Activated naive CD4-positive, alpha-beta T cell treated with anti-CD3 and anti-CD28 coated beads, Interleukin-2, amount 10 ng/mL, durations not matched to agents 7 days and 5 days (primary cell): ENCODE data around the gene UST.

Source experiments
- CTCF ChIA-PET: fragments of 350-600 bp; sonication (Branson Sonifier 250); formaldehyde crosslinking; loops from one replicate; lab custom pipeline; 2021; ENCODE audit warnings: antibody characterized with exemption; lab: Charles Lee
- DNase-seq: peaks from one replicate; pipeline ENCODE4 v3.0.0-alpha.2; 2020
- H3K27ac Mint-ChIP-seq: one replicate; pipeline ENCODE4 v1.8.0; 2021; ENCODE audit warnings: mild to moderate bottlenecking, moderate library complexity, mixed read lengths
- H3K27me3 Mint-ChIP-seq: one replicate; pipeline ENCODE4 v1.8.0; 2021; ENCODE audit warnings: mild to moderate bottlenecking, mixed read lengths
- H3K36me3 Mint-ChIP-seq: one replicate; pipeline ENCODE4 v1.8.0; 2021; ENCODE audit warnings: mixed read lengths
- H3K4me1 Mint-ChIP-seq: one replicate; pipeline ENCODE4 v1.8.0; 2021; ENCODE audit warnings: mixed read lengths
- H3K4me3 Mint-ChIP-seq: one replicate; pipeline ENCODE4 v1.8.0; 2021; ENCODE audit warnings: mild to moderate bottlenecking, moderate library complexity, mixed read lengths
- H3K9me3 Mint-ChIP-seq: one replicate; pipeline ENCODE4 v1.8.0; 2021; ENCODE audit warnings: mixed read lengths

The UST gene

DNA sequence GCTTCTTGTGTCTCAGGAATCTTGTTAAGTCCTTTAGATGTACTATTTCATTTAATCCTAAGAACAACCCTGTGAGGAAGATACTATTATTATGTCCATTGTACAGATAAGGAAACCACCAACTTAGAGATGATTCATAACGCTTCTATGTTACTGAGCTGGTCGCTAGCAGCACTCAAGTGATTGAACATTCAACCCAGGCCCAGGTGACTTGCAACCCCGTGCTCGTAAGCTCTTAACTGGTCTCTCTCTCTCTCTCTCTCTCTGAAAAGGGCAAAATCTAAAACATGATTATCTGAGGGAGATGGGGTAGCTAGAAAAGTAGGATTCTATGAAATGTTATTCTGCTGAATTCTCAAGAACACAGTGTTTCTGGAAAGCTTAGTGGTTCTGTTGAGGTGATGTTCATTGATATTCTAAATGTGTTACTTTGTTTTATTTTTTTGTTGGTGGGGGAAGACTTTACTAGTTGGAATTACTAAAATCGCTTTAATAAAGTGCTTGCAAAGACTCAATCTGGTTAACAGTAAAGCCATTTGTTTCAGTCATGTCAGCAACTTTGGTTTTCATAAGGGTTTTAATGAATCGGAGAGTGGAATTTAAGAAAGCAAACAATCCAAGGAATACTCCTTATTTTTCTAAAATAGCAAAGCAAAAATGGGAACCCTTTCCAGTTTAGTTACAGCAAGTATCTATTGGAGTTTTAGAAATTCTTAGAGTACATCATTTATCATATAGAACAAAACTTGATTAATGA lies 305.7 kb downstream of the UST start:
- no peak for DNase-seq

DNA sequence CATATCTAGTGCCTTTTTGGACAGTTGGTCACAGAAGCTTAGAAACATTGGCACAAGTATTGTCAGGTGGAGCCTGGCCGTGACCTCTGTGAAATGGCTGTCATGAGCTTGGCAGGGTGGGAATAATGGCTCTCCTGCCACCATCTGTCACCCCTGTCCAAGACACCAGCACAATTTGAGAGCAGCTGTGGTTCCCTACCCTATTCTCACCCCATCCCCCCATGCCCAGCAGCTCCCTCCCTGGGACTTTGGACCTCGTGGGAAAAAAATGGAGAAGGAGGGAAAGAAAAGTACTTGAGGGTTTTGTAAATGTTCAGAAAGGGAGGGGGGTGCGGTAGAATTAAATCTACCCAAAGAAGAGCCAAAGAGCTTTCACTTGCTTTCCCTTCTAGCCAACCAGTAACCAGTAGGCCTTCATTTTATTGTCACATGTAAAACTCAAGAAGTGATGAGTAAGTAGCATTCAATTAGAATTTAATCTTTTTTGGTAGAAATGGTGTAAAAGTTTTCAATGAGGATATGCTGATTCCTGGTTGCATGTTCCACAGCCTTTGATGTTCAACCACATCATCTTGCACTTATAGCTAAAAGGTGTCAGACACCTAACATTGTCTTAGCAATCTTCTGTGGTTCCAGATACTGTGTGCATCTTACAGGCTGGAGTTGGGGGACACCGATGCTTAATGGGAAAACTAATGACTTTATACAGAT lies 307.2 kb downstream of the UST start:
- Mint-ChIP-seq H3K27ac (no peak overlapping the region), H3K27me3 (no peaks in the 10 kb centered on the region), H3K9me3 (no peaks in the 10 kb centered on the region), H3K36me3 (peaks cover 4% of the 10 kb centered on the region), H3K4me1 (peaks cover 32% of the 10 kb centered on the region), H3K4me3 (no peak overlapping the region)
- DNase-seq = no peak
- CTCF ChIA-PET = interaction anchor here (1.4 to 2.4 kb wide), 3 partner anchors 9 to 22 kb away, joined by 3 to 11 read pairs (median 4); no protein-coding TSS in a partner anchor

More for the DNA sequence above, 305.7 kb downstream of the UST start:
- no peak overlapping the region for H3K4me3 Mint-ChIP-seq
- H3K9me3 Mint-ChIP-seq = no peaks in the 10 kb centered on the region
- peaks cover 31% of the 10 kb centered on the region for H3K4me1 Mint-ChIP-seq
- H3K27ac Mint-ChIP-seq = no peak overlapping the region
- CTCF ChIA-PET = interaction anchor here (1.4 kb wide), 1 partner anchor 379 kb away, joined by 3 read pairs; no protein-coding TSS in a partner anchor
- no peaks in the 10 kb centered on the region for H3K27me3 Mint-ChIP-seq
- peaks cover 4% of the 10 kb centered on the region for H3K36me3 Mint-ChIP-seq

DNA sequence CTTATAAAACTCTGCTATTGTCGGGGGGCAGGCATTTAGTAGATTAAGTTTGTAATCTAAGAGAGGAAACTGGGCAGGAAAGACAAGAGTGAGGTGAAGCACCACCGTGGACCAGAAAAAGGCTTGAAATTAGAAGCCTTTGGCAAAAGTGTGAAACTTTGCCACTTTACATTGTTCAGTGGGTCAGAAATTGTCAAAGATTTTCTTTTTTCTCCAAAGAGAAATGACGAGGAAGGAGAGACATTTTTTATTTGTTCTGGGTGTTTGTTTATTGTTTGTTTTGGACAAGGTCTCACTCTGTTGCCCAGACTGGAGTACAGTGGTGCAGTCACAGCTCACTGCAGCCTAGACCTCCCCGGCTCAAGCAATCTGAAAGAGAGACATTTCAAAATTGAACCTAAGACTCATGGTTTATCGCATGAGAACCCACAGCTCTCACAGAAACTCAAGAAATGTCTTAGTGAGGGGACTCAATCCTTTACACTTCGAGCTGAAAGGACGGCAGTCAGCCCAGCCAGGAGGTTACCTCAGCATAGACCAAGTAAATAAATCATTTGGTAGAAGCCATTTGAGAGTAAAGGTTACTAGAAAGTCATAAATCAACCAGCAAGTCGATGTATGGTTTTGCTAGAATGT lies 307.8 kb downstream of the UST start:
- Mint-ChIP-seq H3K4me1 (peaks cover 39% of the 10 kb centered on the region), H3K27ac (no peak overlapping the region), H3K4me3 (no peak overlapping the region), H3K36me3 (peaks cover 4% of the 10 kb centered on the region), H3K9me3 (no peaks in the 10 kb centered on the region), H3K27me3 (no peaks in the 10 kb centered on the region)
- CTCF ChIA-PET = interaction anchor here (1.4 to 2.4 kb wide), 3 partner anchors 8 to 23 kb away, joined by 3 to 11 read pairs (median 4); no protein-coding TSS in a partner anchor
- no peak for DNase-seq

DNA sequence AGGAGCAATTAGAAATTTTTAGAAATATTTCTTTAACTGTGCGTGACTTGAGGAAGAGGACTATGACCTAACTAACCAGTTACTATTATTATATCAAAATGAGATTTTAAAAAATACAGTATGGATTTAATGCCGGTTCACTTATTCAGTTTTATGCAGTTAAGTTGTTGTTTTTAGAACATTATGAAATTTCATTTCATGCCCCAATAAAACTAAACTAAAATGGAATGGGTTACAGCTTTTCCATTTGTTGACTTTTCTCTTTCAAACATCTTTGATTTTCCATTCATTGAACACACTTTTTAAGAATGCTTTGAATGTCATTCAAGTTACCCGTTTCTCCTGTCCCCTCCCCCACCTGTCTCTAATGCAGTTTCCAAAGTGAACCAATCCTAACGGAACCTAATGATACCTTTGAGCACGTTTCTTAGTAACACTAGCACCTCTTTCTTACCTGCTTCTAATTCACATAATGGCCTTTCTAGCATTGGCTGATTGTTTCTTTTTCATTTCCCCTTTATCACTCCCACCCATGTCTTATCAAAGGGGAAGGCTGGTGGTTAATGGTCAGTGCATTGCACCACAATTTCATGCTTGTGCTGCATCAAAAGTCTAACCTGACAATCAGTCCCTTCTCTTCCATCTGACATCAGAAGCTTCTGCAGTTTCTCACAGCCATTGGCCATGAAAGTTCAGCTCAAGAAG lies 308.5 kb downstream of the UST start:
- no peaks in the 10 kb centered on the region for H3K27me3 Mint-ChIP-seq
- CTCF ChIA-PET = interaction anchor here (1.5 to 2.4 kb wide), 2 partner anchors 10 to 23 kb away, joined by 3 to 11 read pairs; no protein-coding TSS in a partner anchor
- no peak overlapping the region for H3K27ac Mint-ChIP-seq
- peaks cover 4% of the 10 kb centered on the region for H3K36me3 Mint-ChIP-seq
- H3K4me3 Mint-ChIP-seq = no peak overlapping the region
- no peaks in the 10 kb centered on the region for H3K9me3 Mint-ChIP-seq
- DNase-seq = no peak
- peaks cover 44% of the 10 kb centered on the region for H3K4me1 Mint-ChIP-seq

DNA sequence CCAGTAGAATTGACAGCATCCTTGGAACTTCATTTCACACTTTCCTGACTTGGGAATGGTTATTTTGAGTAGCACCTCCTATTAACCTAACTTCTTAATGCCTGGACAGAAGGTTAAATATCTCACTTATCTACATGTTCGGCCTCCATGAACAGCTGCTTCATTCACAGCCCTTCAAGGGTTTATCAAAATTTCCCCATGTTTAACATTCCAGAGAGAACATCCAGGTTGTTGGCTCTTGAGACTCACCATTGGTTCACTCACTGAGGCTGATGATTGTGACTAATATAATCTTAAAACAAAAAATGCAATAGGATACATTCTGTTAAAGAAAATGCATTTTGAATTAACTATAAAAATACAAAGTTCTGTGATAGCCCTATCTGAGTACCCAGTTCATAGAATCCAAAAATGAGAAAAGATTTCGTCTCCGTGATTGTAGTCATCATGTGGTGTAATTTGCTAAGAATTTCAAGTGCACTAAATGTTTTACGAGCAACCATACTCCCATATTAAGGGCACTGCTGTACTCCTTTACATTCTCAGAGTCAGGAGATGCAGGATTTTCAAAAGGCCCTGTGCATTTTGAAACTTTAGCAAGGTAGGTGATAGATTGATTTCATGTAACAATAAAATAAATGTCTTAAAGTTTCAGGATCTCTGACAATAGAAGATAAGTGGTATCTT lies 310.1 kb downstream of the UST start:
- Mint-ChIP-seq H3K4me1 (peaks cover 60% of the 10 kb centered on the region), H3K36me3 (peaks cover 6% of the 10 kb centered on the region), H3K4me3 (no peak overlapping the region), H3K27ac (no peak overlapping the region), H3K9me3 (no peaks in the 10 kb centered on the region), H3K27me3 (no peaks in the 10 kb centered on the region)
- CTCF ChIA-PET = no interaction called here
- DNase-seq = no peak

DNA sequence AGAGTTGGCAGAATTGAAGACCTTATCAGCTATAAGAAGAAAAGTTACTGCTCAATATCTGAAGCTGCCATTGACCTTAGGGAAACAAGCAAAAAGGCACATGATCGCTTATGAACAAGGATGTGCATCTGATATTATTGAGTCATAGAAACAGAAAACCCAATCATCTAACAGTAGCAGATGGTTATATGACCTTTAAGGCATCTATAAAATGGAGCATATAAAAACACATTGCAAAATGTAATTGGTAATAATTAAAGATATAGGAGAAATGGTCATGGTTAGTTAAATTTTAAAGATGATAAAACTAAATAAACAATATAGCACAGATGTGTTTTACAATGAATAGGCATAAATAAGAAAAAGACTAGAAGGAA lies 310.6 kb downstream of the UST start:
- Mint-ChIP-seq H3K4me1 (peaks cover 60% of the 10 kb centered on the region), H3K36me3 (peaks cover 4% of the 10 kb centered on the region), H3K27ac (no peak overlapping the region), H3K9me3 (no peaks in the 10 kb centered on the region), H3K4me3 (no peak overlapping the region), H3K27me3 (no peaks in the 10 kb centered on the region)
- no peak for DNase-seq
- CTCF ChIA-PET = interaction anchor here (6.8 kb wide), 1 partner anchor 12 kb away, joined by 27 read pairs; no protein-coding TSS in a partner anchor

DNA sequence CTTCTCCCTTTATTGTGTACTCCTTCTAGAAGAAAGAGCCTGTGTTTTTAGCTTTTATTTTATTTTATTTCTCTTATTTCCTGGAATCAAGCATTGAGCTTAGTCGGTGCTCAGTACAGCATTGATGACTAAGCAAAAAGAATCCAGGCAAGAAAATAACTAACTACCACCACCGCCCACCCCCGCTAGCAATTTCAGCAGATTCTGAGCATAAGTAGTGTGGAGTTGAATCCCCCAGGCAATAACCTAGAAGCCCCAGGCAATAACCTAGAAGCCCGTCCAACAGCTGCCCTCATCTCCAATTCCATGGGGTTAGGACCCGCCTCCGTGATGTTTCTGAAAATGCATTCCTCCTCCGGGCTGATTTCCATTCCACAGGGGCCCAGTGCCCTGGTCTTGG lies 312.7 kb downstream of the UST start:
- Mint-ChIP-seq H3K36me3 (peaks cover 7% of the 10 kb centered on the region), H3K27me3 (no peaks in the 10 kb centered on the region), H3K27ac (peak overlapping the region; percentile 94), H3K9me3 (no peaks in the 10 kb centered on the region), H3K4me1 (peaks cover 57% of the 10 kb centered on the region), H3K4me3 (no peak overlapping the region)
- CTCF ChIA-PET = interaction anchor here (1.6 to 6.8 kb wide), 2 partner anchors 10 to 14 kb away, joined by 5 to 27 read pairs; no protein-coding TSS in a partner anchor
- DNase-seq = no peak

DNA sequence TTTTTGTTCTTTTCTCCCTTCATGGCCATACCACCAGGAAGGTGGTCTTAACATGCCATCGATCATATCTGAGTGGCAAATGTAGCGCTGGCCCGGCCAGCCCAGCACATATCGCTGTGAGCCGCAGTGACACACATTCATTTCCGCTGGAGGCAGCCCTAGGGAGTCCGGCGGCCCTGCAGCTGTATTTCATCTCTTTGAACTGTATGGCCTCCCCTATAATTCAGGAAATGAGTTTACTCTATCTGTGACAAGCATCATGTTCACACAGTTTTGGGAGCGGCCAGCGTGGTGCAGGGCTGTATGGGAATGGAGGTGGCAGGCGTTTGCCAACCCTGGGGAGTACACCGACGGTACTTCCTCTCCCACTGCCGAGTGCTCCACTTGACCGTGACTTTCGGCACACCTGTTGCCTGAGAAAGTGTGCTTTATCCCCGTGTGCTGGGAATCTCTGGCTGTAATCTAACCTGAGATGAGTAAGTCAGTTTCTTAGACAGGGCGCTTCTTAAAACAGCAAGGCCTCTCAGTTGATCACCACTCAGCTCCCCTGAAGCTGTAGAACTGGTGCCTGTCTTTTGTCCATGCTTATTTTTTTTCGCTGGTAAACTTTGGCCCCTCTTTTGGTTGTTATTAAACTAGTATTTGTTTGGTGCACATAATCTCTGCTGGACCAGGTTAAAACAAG lies 313.6 kb downstream of the UST start:
- CTCF ChIA-PET = interaction anchor here (1.6 to 6.8 kb wide), 3 partner anchors 11 to 15 kb away, joined by 5 to 38 read pairs (median 27); no protein-coding TSS in a partner anchor
- H3K27ac Mint-ChIP-seq = peak overlapping the region; percentile 94
- H3K4me3 Mint-ChIP-seq = peak overlapping the region; percentile 60
- peaks cover 59% of the 10 kb centered on the region for H3K4me1 Mint-ChIP-seq
- H3K9me3 Mint-ChIP-seq = no peaks in the 10 kb centered on the region
- H3K36me3 Mint-ChIP-seq = peaks cover 7% of the 10 kb centered on the region
- DNase-seq = peak; percentile 76
- H3K27me3 Mint-ChIP-seq = no peaks in the 10 kb centered on the region

DNA sequence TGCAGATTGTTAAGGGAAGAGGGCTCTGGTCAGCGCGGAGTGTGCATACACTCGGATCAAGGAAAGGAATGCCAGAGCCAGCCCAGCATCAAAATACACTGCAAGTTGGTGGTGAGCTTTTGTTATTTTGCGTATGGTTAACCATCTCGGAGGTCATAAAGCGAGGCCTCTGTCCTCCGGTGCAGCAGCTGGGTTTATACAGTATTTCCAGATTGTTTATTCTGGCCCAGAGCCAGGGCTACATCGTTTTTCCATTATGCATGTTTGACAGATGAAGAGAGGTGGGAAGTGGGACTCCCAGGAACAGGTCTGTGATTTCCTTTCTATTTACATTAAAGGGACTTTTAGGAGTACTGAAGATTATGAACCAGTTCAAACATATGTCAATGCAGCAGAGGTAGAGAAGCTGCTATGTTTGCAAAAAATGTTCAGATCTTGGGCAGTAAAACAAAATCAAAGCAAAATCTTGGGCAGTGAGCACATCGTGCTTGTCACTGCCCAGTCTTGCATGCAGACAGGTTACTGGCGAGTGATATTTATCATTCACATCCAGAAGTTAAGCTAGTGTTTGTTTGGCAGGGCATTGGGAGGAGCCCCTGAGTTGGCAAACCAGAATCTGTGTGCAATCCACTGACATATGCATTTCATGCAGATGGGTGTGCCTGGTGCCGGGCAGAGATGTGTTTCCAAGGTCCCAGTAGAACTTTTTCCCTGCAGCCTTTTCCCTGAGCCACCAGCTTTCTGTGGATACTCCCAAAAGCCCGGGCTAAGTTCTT lies 314.3 kb downstream of the UST start:
- Mint-ChIP-seq H3K4me1 (peaks cover 64% of the 10 kb centered on the region), H3K36me3 (peaks cover 7% of the 10 kb centered on the region), H3K9me3 (no peaks in the 10 kb centered on the region), H3K27ac (peak overlapping the region; percentile 94), H3K4me3 (peak overlapping the region; percentile 60), H3K27me3 (no peaks in the 10 kb centered on the region)
- DNase-seq = no peak
- CTCF ChIA-PET = interaction anchor here (1.2 to 6.8 kb wide), 5 partner anchors 11 to 371 kb away, joined by 3 to 38 read pairs (median 6); no protein-coding TSS in a partner anchor

DNA sequence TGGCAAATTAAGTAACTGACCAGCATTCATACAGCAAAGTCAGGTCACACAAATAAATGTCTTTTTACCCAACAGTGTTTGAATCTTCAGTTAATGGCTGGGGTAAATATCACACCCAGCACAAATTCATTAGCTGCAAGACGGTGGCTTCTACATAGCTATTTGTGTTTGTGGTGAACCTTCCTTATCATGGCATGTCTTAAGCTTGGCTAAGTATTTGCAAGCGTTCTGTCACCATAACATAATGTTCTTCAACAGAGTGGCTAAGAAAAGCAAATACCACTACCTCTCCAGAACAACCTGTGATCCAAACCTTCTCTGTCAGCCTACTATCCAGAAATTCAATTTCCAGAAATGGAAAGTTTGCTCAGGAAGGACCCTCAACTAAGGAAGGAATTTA lies 315.1 kb downstream of the UST start:
- Mint-ChIP-seq H3K4me3 (no peak overlapping the region), H3K27ac (no peak overlapping the region), H3K27me3 (no peaks in the 10 kb centered on the region), H3K9me3 (no peaks in the 10 kb centered on the region), H3K36me3 (peaks cover 7% of the 10 kb centered on the region), H3K4me1 (peaks cover 70% of the 10 kb centered on the region)
- CTCF ChIA-PET = interaction anchor here (1.2 to 6.8 kb wide), 4 partner anchors 14 to 370 kb away, joined by 3 to 38 read pairs (median 16); no protein-coding TSS in a partner anchor
- no peak for DNase-seq

DNA sequence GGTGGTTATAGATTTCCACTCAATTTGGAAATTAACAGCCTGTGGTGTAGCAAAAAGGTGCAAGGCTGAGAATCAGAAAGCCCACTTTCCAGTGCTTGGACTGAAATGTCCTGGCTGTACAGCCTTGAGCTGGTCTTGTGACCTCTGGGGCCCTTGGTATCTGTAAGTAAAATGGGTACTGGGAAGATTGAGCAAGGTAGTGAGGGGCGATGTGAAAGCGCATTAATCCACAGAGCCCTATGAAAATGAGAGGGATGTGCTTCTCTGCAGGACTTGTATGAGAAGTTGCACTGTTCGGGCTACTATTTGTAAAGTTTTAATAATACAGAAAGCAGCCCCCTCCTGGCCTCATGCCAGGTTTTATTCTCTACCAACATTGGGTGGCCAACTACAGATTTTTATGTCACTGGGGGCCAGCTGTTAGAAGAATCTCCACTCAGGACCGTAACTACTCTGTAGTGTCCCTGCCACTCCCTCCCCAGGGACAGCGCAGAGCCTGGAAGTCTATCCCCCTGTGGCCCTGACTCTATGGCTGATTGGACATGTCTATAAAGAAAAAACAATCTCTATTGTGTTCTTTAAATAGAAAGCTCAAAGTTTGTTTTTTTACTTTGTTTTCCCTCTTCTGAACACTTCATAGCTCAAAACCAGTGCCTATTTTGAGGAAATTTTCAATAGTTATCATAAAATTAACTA lies 316.0 kb downstream of the UST start:
- Mint-ChIP-seq H3K27me3 (no peaks in the 10 kb centered on the region), H3K9me3 (no peaks in the 10 kb centered on the region), H3K27ac (no peak overlapping the region), H3K36me3 (peaks cover 9% of the 10 kb centered on the region), H3K4me1 (peaks cover 77% of the 10 kb centered on the region), H3K4me3 (no peak overlapping the region)
- CTCF ChIA-PET = interaction anchor here (0.6 to 6.8 kb wide), 7 partner anchors 9 to 454 kb away, joined by 3 to 38 read pairs (median 4); no protein-coding TSS in a partner anchor
- DNase-seq = no peak
